C4-2B (cell line): ENCODE measurements around the gene SCG3.

Experiments used
- CTCF ChIP-seq: fragments of 450-650 bp; conservative IDR thresholded peaks from 2 replicates; pipeline ENCODE4 v1.5.1; 2017; ENCODE audit warnings: mild to moderate bottlenecking
- ZFX ChIP-seq: fragments of 450-650 bp; IDR thresholded peaks from 2 replicates; pipeline ENCODE4 v1.6.1; 2017

DNA sequence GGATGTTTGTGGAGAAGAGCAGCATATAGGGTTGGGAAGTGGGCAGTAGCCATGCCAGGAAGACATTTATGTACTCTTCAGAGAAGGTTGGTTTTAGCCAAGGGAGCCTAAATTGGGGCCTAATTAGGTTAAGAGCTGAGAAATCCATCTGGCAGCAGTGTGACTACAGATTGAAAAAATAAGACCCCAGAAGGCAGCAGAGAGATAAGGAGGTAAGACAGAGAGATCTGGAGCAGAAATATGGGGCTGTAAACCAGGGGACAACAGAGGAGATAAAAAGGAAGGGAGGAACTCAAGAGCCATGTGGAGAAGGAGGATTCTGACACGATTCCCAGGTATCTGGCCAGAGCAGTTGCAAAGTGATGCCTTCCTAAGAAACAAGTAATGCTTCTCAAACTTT is 32.9 kb downstream of the SCG3 start:
- TF ChIP-seq CTCF, result no peak
- TF ChIP-seq ZFX, result no peak
